Fibroblast of mammary gland (primary cell): ENCODE data around the gene TRIM32.
"Not testable (repeated sequence)": the region's sequence is repeated elsewhere in the genome, so short reads cannot be mapped to it uniquely, and the experiment has no call there.

Source experiments
- DNase-seq: peaks from one replicate; pipeline ENCODE4 v3.0.0-alpha.2; 2010; ENCODE audit warnings: low read depth
- H3K4me3 ChIP-seq: 2 replicates; pipeline ENCODE4 v1.5.1; 2011; ENCODE audit warnings: low read depth, mild to moderate bottlenecking, low read length, moderate library complexity; ENCODE audit not compliant: control insufficient read depth
- CTCF ChIP-seq: conservative IDR thresholded peaks from 2 replicates; pipeline ENCODE4 v1.5.1; 2011; ENCODE audit warnings: low read depth, low read length, inconsistent platforms; ENCODE audit not compliant: control insufficient read depth, insufficient read depth

The TRIM32 gene

GRCh38 chr9:116688806-116689485 is 1.8 kb downstream of the TRIM32 start:
- no peak overlapping the region for H3K4me3 ChIP-seq
- DNase-seq: no peak
- no peak for TF ChIP-seq CTCF

DNA sequence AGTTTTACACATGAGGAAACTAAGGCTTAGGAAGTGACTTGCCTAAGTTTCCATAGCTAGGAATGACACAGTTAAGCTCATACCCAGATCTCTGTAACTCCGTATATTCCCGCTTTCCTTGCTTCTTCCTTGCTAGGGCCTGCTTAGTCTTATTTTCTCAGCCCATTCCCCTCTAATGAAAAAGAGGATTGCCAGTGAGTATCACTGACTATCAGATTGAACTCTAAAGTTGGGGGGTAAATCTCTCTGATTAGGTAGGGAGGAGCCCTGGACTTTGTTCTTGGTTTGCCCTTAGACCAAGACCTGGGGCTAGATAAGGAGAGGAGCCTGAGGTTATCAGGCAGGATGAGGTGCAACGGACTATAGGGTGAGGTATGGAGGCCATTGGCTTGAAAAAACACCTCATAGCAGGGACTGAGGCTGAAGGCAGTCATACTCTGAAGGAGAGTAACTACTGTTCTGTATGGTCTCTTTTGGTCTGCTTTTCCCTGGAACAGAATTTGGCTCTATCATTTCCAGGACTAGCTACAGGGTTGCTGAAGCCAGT is 2.5 kb downstream of the TRIM32 start:
- no peak overlapping the region for H3K4me3 ChIP-seq
- no peak for DNase-seq
- TF ChIP-seq CTCF: no peak

DNA sequence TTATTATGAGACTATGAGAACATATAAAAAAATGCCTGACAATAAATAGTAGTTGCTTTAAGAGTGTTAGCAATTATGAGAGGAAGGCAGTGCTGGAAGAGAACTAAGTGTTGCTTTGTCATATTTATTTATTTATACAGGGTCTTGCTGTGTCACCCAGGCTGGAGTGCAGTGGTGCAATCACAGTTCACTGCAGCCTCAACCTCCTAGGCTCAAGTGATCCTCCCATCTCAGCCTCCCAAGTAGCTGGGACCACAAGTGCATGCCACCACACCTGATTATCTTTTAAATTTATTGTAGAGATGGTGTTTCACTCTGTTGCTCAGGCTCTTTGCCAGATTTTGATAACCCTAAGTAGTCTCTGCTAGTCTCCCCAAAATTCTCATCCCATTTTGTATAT is 3.7 kb downstream of the TRIM32 start:
- not testable (repeated sequence) for DNase-seq, H3K4me3 ChIP-seq

GRCh38 chr9:116691607-116692006 is 4.5 kb downstream of the TRIM32 start:
- no peak overlapping the region for H3K4me3 ChIP-seq
- no peak for DNase-seq
- no peak for TF ChIP-seq CTCF

GRCh38 chr9:116692616-116693015 is 5.5 kb downstream of the TRIM32 start:
- no peak for TF ChIP-seq CTCF
- DNase-seq: no peak

GRCh38 chr9:116693233-116693731 is 6.2 kb downstream of the TRIM32 start:
- DNase-seq: peak; percentile 71
- TF ChIP-seq CTCF: no peak
- no peak overlapping the region for H3K4me3 ChIP-seq

More at GRCh38 chr9:116692616-116693015, 5.5 kb downstream of the TRIM32 start:
- H3K4me3 ChIP-seq: no peak overlapping the region

DNA sequence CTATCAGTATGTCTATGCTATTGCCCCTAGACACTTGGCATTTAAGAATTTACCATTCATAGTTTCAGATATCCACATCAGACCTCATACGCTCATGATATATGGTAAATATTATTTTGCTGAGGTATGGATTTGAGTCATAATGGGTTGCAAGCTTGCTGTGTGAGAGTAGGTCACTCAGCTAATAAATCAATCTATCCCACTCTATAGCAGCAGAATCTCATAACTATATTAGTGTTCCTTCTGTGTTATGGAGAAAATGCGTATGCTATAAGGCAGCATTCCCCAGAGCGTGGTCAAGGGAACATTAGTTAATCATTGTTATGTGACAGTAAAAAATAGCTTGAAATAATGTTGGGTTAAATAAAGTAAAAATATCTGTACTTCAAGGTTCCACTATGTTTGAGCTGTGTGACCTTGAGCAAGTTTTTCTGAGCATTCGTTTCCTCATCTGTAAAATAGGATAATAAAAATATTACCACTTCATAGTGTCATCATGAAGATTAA is 7.7 kb downstream of the TRIM32 start:
- no peak overlapping the region for H3K4me3 ChIP-seq
- no peak for DNase-seq
- TF ChIP-seq CTCF: no peak
